ENCODE results near the gene VWA8. TPM values are rescaled to one million over a fixed set of nuclear protein-coding genes. Genes with fewer than 3 reads are reported as not detected.
"Not testable (repeated sequence)": the region's sequence is repeated elsewhere in the genome, so short reads cannot be mapped to it uniquely, and the experiment has no call there.

VWA8 gene
- total and polyA plus RNA-seq, 2 donors, result 8.1 to 20.9 TPM

- Histone ChIP-seq H3K4me1 (ENCODE audit: control insufficient read depth in 2 of 2, insufficient read depth in 2 of 2, low read length in 2 of 2) (no peaks in the 10 kb centered on the region), H3K4me3 (ENCODE audit: low read length in 2 of 2) (no peak overlapping the region), H3K36me3 (ENCODE audit: control insufficient read depth in 2 of 2, insufficient read depth in 2 of 2, low read length in 1 of 2) (peaks cover 3 to 7% of the 10 kb centered on the region in 2 donors), H3K9me3 (ENCODE audit: control insufficient read depth in 2 of 2, insufficient read depth in 1 of 2, low read length in 1 of 2) (no peaks in the 10 kb centered on the region), H3K27me3 (ENCODE audit: control insufficient read depth in 2 of 2, insufficient read depth in 1 of 2, low read length in 1 of 2) (no peaks in the 10 kb centered on the region), H3K27ac (ENCODE audit: low read depth in 1 of 2, low read length in 1 of 2) (no peak overlapping the region)
- DNase-seq (ENCODE audit: low read depth in 6 of 9, low spot score in 9 of 9), result no peak
- 99% methylated on average over 3 of the region's 3 CpGs for WGBS
Observed at GRCh38 chr13:41816057-41816456, 144.9 kb downstream of the VWA8 start.

GRCh38 chr13:41813426-41813825, 147.5 kb downstream of the VWA8 start:
- Histone ChIP-seq H3K4me3 (ENCODE audit: low read length in 2 of 2) (no peak overlapping the region), H3K27ac (ENCODE audit: low read depth in 1 of 2, low read length in 1 of 2) (no peak overlapping the region), H3K4me1 (ENCODE audit: control insufficient read depth in 2 of 2, insufficient read depth in 2 of 2, low read length in 2 of 2) (no peaks in the 10 kb centered on the region), H3K27me3 (ENCODE audit: control insufficient read depth in 2 of 2, insufficient read depth in 1 of 2, low read length in 1 of 2) (no peaks in the 10 kb centered on the region), H3K36me3 (ENCODE audit: control insufficient read depth in 2 of 2, insufficient read depth in 2 of 2, low read length in 1 of 2) (peaks cover 2 to 13% of the 10 kb centered on the region in 2 donors), H3K9me3 (ENCODE audit: control insufficient read depth in 2 of 2, insufficient read depth in 1 of 2, low read length in 1 of 2) (no peaks in the 10 kb centered on the region)
- no peak for DNase-seq (ENCODE audit: low read depth in 6 of 9, low spot score in 9 of 9)

GRCh38 chr13:41812851-41813250, 148.1 kb downstream of the VWA8 start:
- Histone ChIP-seq H3K9me3 (ENCODE audit: control insufficient read depth in 2 of 2, insufficient read depth in 1 of 2, low read length in 1 of 2) (no peaks in the 10 kb centered on the region), H3K27ac (ENCODE audit: low read depth in 1 of 2, low read length in 1 of 2) (no peak overlapping the region), H3K36me3 (ENCODE audit: control insufficient read depth in 2 of 2, insufficient read depth in 2 of 2, low read length in 1 of 2) (peaks cover 0 to 13% of the 10 kb centered on the region in 2 donors), H3K4me3 (ENCODE audit: low read length in 2 of 2) (no peak overlapping the region), H3K27me3 (ENCODE audit: control insufficient read depth in 2 of 2, insufficient read depth in 1 of 2, low read length in 1 of 2) (no peaks in the 10 kb centered on the region), H3K4me1 (ENCODE audit: control insufficient read depth in 2 of 2, insufficient read depth in 2 of 2, low read length in 2 of 2) (no peaks in the 10 kb centered on the region)
- peak in 1 of 9 donors; percentile 6 for DNase-seq (ENCODE audit: low read depth in 6 of 9, low spot score in 9 of 9)
- 97% methylated on average over 2 of the region's 2 CpGs for WGBS

GRCh38 chr13:41812237-41812636, 148.7 kb downstream of the VWA8 start:
- Histone ChIP-seq H3K9me3 (ENCODE audit: control insufficient read depth in 2 of 2, insufficient read depth in 1 of 2, low read length in 1 of 2) (no peaks in the 10 kb centered on the region), H3K27ac (ENCODE audit: low read depth in 1 of 2, low read length in 1 of 2) (no peak overlapping the region), H3K36me3 (ENCODE audit: control insufficient read depth in 2 of 2, insufficient read depth in 2 of 2, low read length in 1 of 2) (peaks cover 4 to 16% of the 10 kb centered on the region in 2 donors), H3K27me3 (ENCODE audit: control insufficient read depth in 2 of 2, insufficient read depth in 1 of 2, low read length in 1 of 2) (no peaks in the 10 kb centered on the region), H3K4me3 (ENCODE audit: low read length in 2 of 2) (no peak overlapping the region), H3K4me1 (ENCODE audit: control insufficient read depth in 2 of 2, insufficient read depth in 2 of 2, low read length in 2 of 2) (no peaks in the 10 kb centered on the region)
- 100% methylated on average over 1 of the region's 1 CpG for WGBS
- DNase-seq (ENCODE audit: low read depth in 6 of 9, low spot score in 9 of 9), result no peak

- 20% methylated on average over 3 of the region's 3 CpGs for WGBS
- Histone ChIP-seq H3K9me3 (ENCODE audit: control insufficient read depth in 2 of 2, insufficient read depth in 1 of 2, low read length in 1 of 2) (no peaks in the 10 kb centered on the region), H3K4me1 (ENCODE audit: control insufficient read depth in 2 of 2, insufficient read depth in 2 of 2, low read length in 2 of 2) (no peaks in the 10 kb centered on the region), H3K36me3 (ENCODE audit: control insufficient read depth in 2 of 2, insufficient read depth in 2 of 2, low read length in 1 of 2) (peaks cover 4 to 16% of the 10 kb centered on the region in 2 donors), H3K27ac (ENCODE audit: low read depth in 1 of 2, low read length in 1 of 2) (no peak overlapping the region), H3K4me3 (ENCODE audit: low read length in 2 of 2) (no peak overlapping the region), H3K27me3 (ENCODE audit: control insufficient read depth in 2 of 2, insufficient read depth in 1 of 2, low read length in 1 of 2) (no peaks in the 10 kb centered on the region)
- DNase-seq (ENCODE audit: low read depth in 6 of 9, low spot score in 9 of 9), result peak in 1 of 9 donors; percentile 1
Observed at GRCh38 chr13:41811588-41812021, 149.3 kb downstream of the VWA8 start.

- H3K27ac ChIP-seq (ENCODE audit: low read depth in 1 of 2, low read length in 1 of 2), result no peak overlapping the region
Observed at GRCh38 chr13:41809962-41810361, 150.9 kb downstream of the VWA8 start.

GRCh38 chr13:41803445-41803735, 157.5 kb downstream of the VWA8 start:
- 96% methylated on average over 3 of the region's 3 CpGs for WGBS
- not testable (repeated sequence) for H3K27me3 ChIP-seq (ENCODE audit: control insufficient read depth in 2 of 2, insufficient read depth in 1 of 2, low read length in 1 of 2); H3K27ac ChIP-seq (ENCODE audit: low read depth in 1 of 2, low read length in 1 of 2); H3K4me1 ChIP-seq (ENCODE audit: control insufficient read depth in 2 of 2, insufficient read depth in 2 of 2, low read length in 2 of 2); H3K9me3 ChIP-seq (ENCODE audit: control insufficient read depth in 2 of 2, insufficient read depth in 1 of 2, low read length in 1 of 2); H3K4me3 ChIP-seq (ENCODE audit: low read length in 2 of 2); DNase-seq (ENCODE audit: low read depth in 6 of 9, low spot score in 9 of 9)
- H3K36me3 ChIP-seq (ENCODE audit: control insufficient read depth in 2 of 2, insufficient read depth in 2 of 2, low read length in 1 of 2), result peaks cover 16% of the 10 kb centered on the region in 2 donors

More at GRCh38 chr13:41809962-41810361, 150.9 kb downstream of the VWA8 start:
- WGBS, result 100% methylated on average over 1 of the region's 1 CpG
- no peak overlapping the region for H3K4me3 ChIP-seq (ENCODE audit: low read length in 2 of 2)
- no peaks in the 10 kb centered on the region for H3K9me3 ChIP-seq (ENCODE audit: control insufficient read depth in 2 of 2, insufficient read depth in 1 of 2, low read length in 1 of 2)
- no peaks in the 10 kb centered on the region for H3K27me3 ChIP-seq (ENCODE audit: control insufficient read depth in 2 of 2, insufficient read depth in 1 of 2, low read length in 1 of 2)
- H3K4me1 ChIP-seq (ENCODE audit: control insufficient read depth in 2 of 2, insufficient read depth in 2 of 2, low read length in 2 of 2), result no peaks in the 10 kb centered on the region
- peaks cover 4 to 10% of the 10 kb centered on the region in 2 donors for H3K36me3 ChIP-seq (ENCODE audit: control insufficient read depth in 2 of 2, insufficient read depth in 2 of 2, low read length in 1 of 2)
- no peak for DNase-seq (ENCODE audit: low read depth in 6 of 9, low spot score in 9 of 9)

GRCh38 chr13:41802684-41803444, 158.0 kb downstream of the VWA8 start:
- H3K27ac ChIP-seq (ENCODE audit: low read depth in 1 of 2, low read length in 1 of 2), result no peak overlapping the region
- 100% methylated on average over 1 of the region's 1 CpG for WGBS
- H3K36me3 ChIP-seq (ENCODE audit: control insufficient read depth in 2 of 2, insufficient read depth in 2 of 2, low read length in 1 of 2), result peaks cover 16% of the 10 kb centered on the region in 2 donors
- H3K27me3 ChIP-seq (ENCODE audit: control insufficient read depth in 2 of 2, insufficient read depth in 1 of 2, low read length in 1 of 2), result no peaks in the 10 kb centered on the region
- H3K9me3 ChIP-seq (ENCODE audit: control insufficient read depth in 2 of 2, insufficient read depth in 1 of 2, low read length in 1 of 2), result peaks cover 0 to 2% of the 10 kb centered on the region in 2 donors
- H3K4me3 ChIP-seq (ENCODE audit: low read length in 2 of 2), result no peak overlapping the region
- no peaks in the 10 kb centered on the region for H3K4me1 ChIP-seq (ENCODE audit: control insufficient read depth in 2 of 2, insufficient read depth in 2 of 2, low read length in 2 of 2)
- no peak for DNase-seq (ENCODE audit: low read depth in 6 of 9, low spot score in 9 of 9)

- WGBS, result 97% methylated on average over 2 of the region's 2 CpGs
Observed at GRCh38 chr13:41802043-41802683, 158.7 kb downstream of the VWA8 start.

More at GRCh38 chr13:41802043-41802683, 158.7 kb downstream of the VWA8 start:
- Histone ChIP-seq H3K4me3 (ENCODE audit: low read length in 2 of 2) (no peak overlapping the region), H3K9me3 (ENCODE audit: control insufficient read depth in 2 of 2, insufficient read depth in 1 of 2, low read length in 1 of 2) (peaks cover 0 to 2% of the 10 kb centered on the region in 2 donors), H3K36me3 (ENCODE audit: control insufficient read depth in 2 of 2, insufficient read depth in 2 of 2, low read length in 1 of 2) (peaks cover 13% of the 10 kb centered on the region in 2 donors), H3K27me3 (ENCODE audit: control insufficient read depth in 2 of 2, insufficient read depth in 1 of 2, low read length in 1 of 2) (no peaks in the 10 kb centered on the region), H3K27ac (ENCODE audit: low read depth in 1 of 2, low read length in 1 of 2) (no peak overlapping the region), H3K4me1 (ENCODE audit: control insufficient read depth in 2 of 2, insufficient read depth in 2 of 2, low read length in 2 of 2) (no peaks in the 10 kb centered on the region)
- no peak for DNase-seq (ENCODE audit: low read depth in 6 of 9, low spot score in 9 of 9)

All from thymus (tissue), 11 donors.